Keratinocyte (primary cell): ENCODE measurements around the gene HBZ. TPM values are rescaled to one million over a fixed set of nuclear protein-coding genes. Genes with fewer than 3 reads are reported as not detected.

Source experiments
- DNase-seq: peaks from one replicate; pipeline ENCODE4 v3.0.0-alpha.2; 2011; ENCODE audit warnings: low read depth, missing footprints, low spot score
- FAIRE-seq: peaks from 2 replicates; lab custom pipeline; 2011; peaks lifted over from hg19 to GRCh38; lab: Jason Lieb, UNC
- H2AFZ ChIP-seq: 2 replicates; pipeline ENCODE4 v1.6.0; 2012; ENCODE audit warnings: low read length, control low read depth, inconsistent platforms; ENCODE audit not compliant: control insufficient read depth
- H3K27ac ChIP-seq: 2 replicates; pipeline ENCODE4 v1.5.1; 2011; ENCODE audit warnings: low read length; ENCODE audit not compliant: control insufficient read depth, insufficient read depth
- H3K27me3 ChIP-seq: 3 replicates; pipeline ENCODE4 v1.6.0; 2011; ENCODE audit warnings: low read length; ENCODE audit not compliant: control insufficient read depth, insufficient read depth; ENCODE audit errors: extremely low read depth
- H3K36me3 ChIP-seq, 2 experiments: 2 replicates in 1 of 2; 3 replicates in 1 of 2; pipeline ENCODE4 v1.5.1; 2011; ENCODE audit warnings: low read length in 2 of 2, mild to moderate bottlenecking in 1 of 2; ENCODE audit not compliant: control insufficient read depth in 2 of 2, insufficient read depth in 2 of 2; ENCODE audit errors: extremely low read depth in 1 of 2
- H3K4me1 ChIP-seq: 3 replicates; pipeline ENCODE4 v1.5.1; 2011; ENCODE audit warnings: low read length; ENCODE audit not compliant: control insufficient read depth, insufficient read depth; ENCODE audit errors: extremely low read depth
- H3K4me2 ChIP-seq: 3 replicates; pipeline ENCODE4 v1.6.0; 2011; ENCODE audit warnings: low read depth, low read length; ENCODE audit not compliant: control insufficient read depth, insufficient read depth; ENCODE audit errors: extremely low read depth
- H3K4me3 ChIP-seq, 3 experiments: fragments of 200-600 bp in 1 of 3; sonication (generic) in 1 of 3; 2 replicates in 2 of 3; 3 replicates in 1 of 3; pipeline ENCODE4 v1.5.1; 2011 to 2016; ENCODE audit warnings: low read length in 3 of 3, mild to moderate bottlenecking in 3 of 3, control low read depth in 2 of 3, inconsistent platforms in 1 of 3, low read depth in 1 of 3, mixed read lengths in 1 of 3, mixed run types in 1 of 3, moderate library complexity in 1 of 3; ENCODE audit not compliant: control insufficient read depth in 2 of 3, insufficient read depth in 2 of 3; ENCODE audit errors: extremely low read depth in 1 of 3
- H3K79me2 ChIP-seq: 2 replicates; pipeline ENCODE4 v1.6.0; 2012; ENCODE audit warnings: low read length; ENCODE audit not compliant: control insufficient read depth, insufficient read depth
- H3K9ac ChIP-seq: 3 replicates; pipeline ENCODE4 v1.6.0; 2011; ENCODE audit warnings: low read length; ENCODE audit not compliant: control insufficient read depth, insufficient read depth; ENCODE audit errors: extremely low read depth
- H3K9me1 ChIP-seq: 3 replicates; pipeline ENCODE4 v1.6.0; 2011; ENCODE audit warnings: low read length; ENCODE audit not compliant: control insufficient read depth, insufficient read depth; ENCODE audit errors: extremely low read depth
- H3K9me3 ChIP-seq: 2 replicates; pipeline ENCODE4 v1.5.1; 2012; ENCODE audit warnings: low read depth, low read length; ENCODE audit not compliant: control insufficient read depth
- H4K20me1 ChIP-seq: 3 replicates; pipeline ENCODE4 v1.6.0; 2011; ENCODE audit warnings: low read length; ENCODE audit not compliant: control insufficient read depth, insufficient read depth; ENCODE audit errors: extremely low read depth
- EZH2 ChIP-seq: IDR thresholded peaks from one replicate; pipeline ENCODE4 v1.6.1; 2012; ENCODE audit warnings: inconsistent platforms, mild to moderate bottlenecking, low read length, moderate library complexity
- dilution Hi-C: fragments of 300-500 bp; cut with MboI; formaldehyde crosslinking; loops from one replicate; pipeline ENCODE4 v1.7.0; 2020; ENCODE audit warnings: low sequenced_read_pairs; ENCODE audit not compliant: extremely low pct_ligation_motif_present
- polyA plus RNA-seq, 5 experiments: library from polyadenylated mRNA; depleted of rRNA in 3 of 5; stranded (reverse) in 3 of 5; stranded (forward) in 1 of 5; unstranded in 1 of 5; fragments of >200 nt; gene quantifications; 1 replicate in 1 of 5; 2 replicates in 3 of 5; 3 replicates in 1 of 5; pipeline versions ENCODE4 v1.2.1 to v1.2.3, GENCODE V29; 2011 to 2012; ENCODE audit warnings: missing spikeins in 2 of 5, low read depth in 1 of 5, low replicate concordance in 1 of 5
- TF ChIP-seq, protein P1 (sequence below), 3 experiments: IDR thresholded peaks in 1 of 3; conservative IDR thresholded peaks in 1 of 3; optimal IDR thresholded peaks in 1 of 3; 2 replicates in 2 of 3; 3 replicates in 1 of 3; pipeline versions ENCODE3 to v1.5.1; 2011; ENCODE audit warnings: low read length in 3 of 3, mild to moderate bottlenecking in 3 of 3, moderate library complexity in 2 of 3, control low read depth in 1 of 3, inconsistent platforms in 1 of 3; ENCODE audit not compliant: insufficient read depth in 2 of 3; ENCODE audit errors: extremely low read depth in 1 of 3

HBZ gene
- polyA plus RNA-seq, 1 donor (not counting 4 experiments of a cell fraction or from before 2014, with no cell fraction given) = not detected

DNA sequence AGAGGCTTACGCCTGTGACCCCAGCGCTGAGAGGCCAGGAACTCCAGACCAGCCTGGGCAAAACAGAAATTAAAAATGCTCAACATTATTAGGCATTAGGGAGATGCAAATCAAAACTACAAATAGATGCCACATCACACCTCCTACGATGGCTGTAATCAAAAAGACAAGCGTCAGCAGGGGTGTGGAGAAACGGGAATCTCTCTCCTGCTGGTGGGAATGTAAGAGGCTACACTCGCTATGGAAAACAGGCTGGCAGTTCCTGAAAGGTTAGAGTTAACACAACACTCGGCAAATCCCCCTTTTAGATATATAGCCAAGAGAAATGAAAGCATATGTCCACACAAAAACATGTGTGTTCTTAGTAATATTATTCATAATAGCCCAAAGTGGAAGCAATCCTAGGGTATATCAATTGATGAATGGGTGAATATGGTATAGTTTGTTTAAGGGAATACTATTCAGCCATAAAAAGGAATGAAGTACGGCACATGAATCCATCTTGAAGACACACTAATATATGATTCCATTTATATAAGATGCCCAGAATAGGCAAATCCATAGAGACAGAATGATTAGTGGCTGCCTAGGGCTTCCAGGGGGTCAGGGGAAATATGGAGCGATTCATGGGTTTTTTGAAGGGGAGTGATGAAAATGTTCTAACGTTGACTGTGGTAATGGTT lies 12.1 kb upstream of the HBZ start:
- Histone ChIP-seq H3K9me1 (no peaks in the 10 kb centered on the region), H2AFZ (no peak overlapping the region), H3K79me2 (peaks cover 22% of the 10 kb centered on the region), H3K4me2 (no peak overlapping the region), H3K9me3 (no peaks in the 10 kb centered on the region), H3K27me3 (no peaks in the 10 kb centered on the region), H3K4me3 (no peak overlapping the region), H3K36me3 (peaks cover 0 to 3% of the 10 kb centered on the region in 2 experiments), H3K4me1 (no peaks in the 10 kb centered on the region), H3K9ac (no peak overlapping the region), H4K20me1 (no peaks in the 10 kb centered on the region), H3K27ac (no peak overlapping the region)
- TF ChIP-seq, protein P1, sequence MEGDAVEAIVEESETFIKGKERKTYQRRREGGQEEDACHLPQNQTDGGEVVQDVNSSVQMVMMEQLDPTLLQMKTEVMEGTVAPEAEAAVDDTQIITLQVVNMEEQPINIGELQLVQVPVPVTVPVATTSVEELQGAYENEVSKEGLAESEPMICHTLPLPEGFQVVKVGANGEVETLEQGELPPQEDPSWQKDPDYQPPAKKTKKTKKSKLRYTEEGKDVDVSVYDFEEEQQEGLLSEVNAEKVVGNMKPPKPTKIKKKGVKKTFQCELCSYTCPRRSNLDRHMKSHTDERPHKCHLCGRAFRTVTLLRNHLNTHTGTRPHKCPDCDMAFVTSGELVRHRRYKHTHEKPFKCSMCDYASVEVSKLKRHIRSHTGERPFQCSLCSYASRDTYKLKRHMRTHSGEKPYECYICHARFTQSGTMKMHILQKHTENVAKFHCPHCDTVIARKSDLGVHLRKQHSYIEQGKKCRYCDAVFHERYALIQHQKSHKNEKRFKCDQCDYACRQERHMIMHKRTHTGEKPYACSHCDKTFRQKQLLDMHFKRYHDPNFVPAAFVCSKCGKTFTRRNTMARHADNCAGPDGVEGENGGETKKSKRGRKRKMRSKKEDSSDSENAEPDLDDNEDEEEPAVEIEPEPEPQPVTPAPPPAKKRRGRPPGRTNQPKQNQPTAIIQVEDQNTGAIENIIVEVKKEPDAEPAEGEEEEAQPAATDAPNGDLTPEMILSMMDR (optimal IDR thresholded peaks at IDR 0.05 in 1 of 3, IDR thresholded peaks at IDR 0.05 in 1 of 3, conservative IDR thresholded peaks at IDR 0.05 in 1 of 3; ENCODE audit: extremely low read depth in 1 of 3, insufficient read depth in 2 of 3, low read length in 3 of 3) = no peak
- no peak for TF ChIP-seq EZH2
- DNase-seq (no peak), FAIRE-seq (no peak)
- dilution Hi-C loops = no loop called here

GRCh38 chr16:142405-142967 lies 10.0 kb upstream of the HBZ start:
- FAIRE-seq (no peak), DNase-seq (no peak)
- dilution Hi-C loops = no loop called here
- Histone ChIP-seq H3K9me1 (no peaks in the 10 kb centered on the region), H3K4me3 (no peak overlapping the region), H4K20me1 (no peaks in the 10 kb centered on the region), H2AFZ (no peak overlapping the region), H3K27me3 (no peaks in the 10 kb centered on the region), H3K4me1 (no peaks in the 10 kb centered on the region), H3K9me3 (no peaks in the 10 kb centered on the region), H3K79me2 (peaks cover 5% of the 10 kb centered on the region), H3K9ac (no peak overlapping the region), H3K4me2 (no peak overlapping the region), H3K27ac (no peak overlapping the region), H3K36me3 (no peaks in the 10 kb centered on the region)
- TF ChIP-seq, protein P1 (optimal IDR thresholded peaks at IDR 0.05 in 1 of 3, IDR thresholded peaks at IDR 0.05 in 1 of 3, conservative IDR thresholded peaks at IDR 0.05 in 1 of 3; ENCODE audit: extremely low read depth in 1 of 3, insufficient read depth in 2 of 3, low read length in 3 of 3) = no peak
- TF ChIP-seq EZH2 = no peak
